IMR-90 (cell line): ENCODE results near the gene LFNG. TPM values are rescaled to one million over a fixed set of nuclear protein-coding genes. Genes with fewer than 3 reads are reported as not detected.

Experiments used
- ATAC-seq: fragments of 200-7000 bp; cut with Tn5 transposase; 2 replicates; pipeline ENCODE4 v1.9.1; 2020; ENCODE audit warnings: low read depth, mild to moderate bottlenecking, moderate library complexity
- BruUV-seq: library from RNA; stranded (reverse); fragments of 400-500 nt; replicated peaks from 2 replicates; lab custom pipeline; 2021; lab: Mats Ljungman, UMichigan
- CTCF ChIA-PET: fragments of 300-600 bp; formaldehyde crosslinking; extraction: SDS; loops from one replicate; lab custom pipeline; 2021; ENCODE audit warnings: antibody characterized with exemption; lab: Yijun Ruan, JAX
- POLR2A ChIA-PET: fragments of 300-600 bp; sonication (Branson Sonifier 250); formaldehyde crosslinking; loops from one replicate; lab custom pipeline; 2022; ENCODE audit warnings: antibody characterized with exemption; ENCODE audit not compliant: unreplicated experiment; lab: Charles Lee
- DNase-seq: peaks from one replicate; pipeline ENCODE4 v3.0.0; 2013
- H2AFZ ChIP-seq: replicated peaks from 2 replicates; pipeline ENCODE3; 2013; ENCODE audit warnings: low read length, mild to moderate bottlenecking; ENCODE audit not compliant: poor library complexity
- H2AK5ac ChIP-seq: 2 replicates; pipeline ENCODE4 v1.6.1; 2013; ENCODE audit warnings: low read depth, low read length, inconsistent platforms
- H2AK9ac ChIP-seq: replicated peaks from 2 replicates; pipeline ENCODE3; 2013; ENCODE audit warnings: mild to moderate bottlenecking, low read depth, low read length, moderate library complexity; ENCODE audit not compliant: poor library complexity
- H2BK120ac ChIP-seq: 2 replicates; pipeline ENCODE4 v1.6.1; 2013; ENCODE audit warnings: low read depth, low read length, inconsistent platforms
- H2BK15ac ChIP-seq: 3 replicates; pipeline ENCODE4 v1.6.1; 2013; ENCODE audit warnings: low read depth, low read length, inconsistent platforms
- H2BK20ac ChIP-seq: 2 replicates; pipeline ENCODE4 v1.6.1; 2013; ENCODE audit warnings: low read depth, mild to moderate bottlenecking, inconsistent platforms, low read length, moderate library complexity
- H2BK5ac ChIP-seq: 2 replicates; pipeline ENCODE4 v1.6.1; 2013; ENCODE audit warnings: mild to moderate bottlenecking, low read depth, low read length, inconsistent platforms; ENCODE audit not compliant: poor library complexity, severe bottlenecking
- H3K14ac ChIP-seq: replicated peaks from 2 replicates; pipeline ENCODE4 v1.6.1; 2013; ENCODE audit warnings: low read depth, low read length, inconsistent platforms
- H3K18ac ChIP-seq: 2 replicates; pipeline ENCODE4 v1.6.1; 2013; ENCODE audit warnings: low read depth, low read length, control low read depth
- H3K23ac ChIP-seq: 2 replicates; pipeline ENCODE4 v1.6.1; 2013; ENCODE audit warnings: low read depth, low read length, inconsistent platforms
- H3K27ac ChIP-seq: 2 replicates; pipeline ENCODE4 v1.5.1; 2013; ENCODE audit warnings: mild to moderate bottlenecking, control low read depth, low read length; ENCODE audit not compliant: insufficient read depth
- H3K27me3 ChIP-seq: 2 replicates; pipeline ENCODE4 v1.6.1; 2013; ENCODE audit warnings: low read length; ENCODE audit not compliant: control insufficient read depth, insufficient read depth
- H3K36me3 ChIP-seq: 2 replicates; pipeline ENCODE4 v1.6.1; 2013; ENCODE audit warnings: low read length, mixed read lengths; ENCODE audit not compliant: control insufficient read depth, insufficient read depth
- H3K4ac ChIP-seq: 2 replicates; pipeline ENCODE4 v1.6.1; 2013; ENCODE audit warnings: low read depth, low read length, inconsistent platforms
- H3K4me1 ChIP-seq: 2 replicates; pipeline ENCODE4 v1.6.1; 2013; ENCODE audit warnings: low read length, mixed read lengths; ENCODE audit not compliant: control insufficient read depth, insufficient read depth
- H3K4me2 ChIP-seq: 2 replicates; pipeline ENCODE4 v1.6.1; 2013; ENCODE audit warnings: low read depth, mild to moderate bottlenecking, control low read depth, low read length, moderate library complexity
- H3K4me3 ChIP-seq: 2 replicates; pipeline ENCODE4 v1.5.1; 2013; ENCODE audit warnings: low read depth, mild to moderate bottlenecking, control low read depth, low read length, moderate library complexity; ENCODE audit not compliant: insufficient read depth
- H3K56ac ChIP-seq: 2 replicates; pipeline ENCODE4 v1.6.1; 2013; ENCODE audit warnings: low read length, inconsistent platforms; ENCODE audit not compliant: insufficient read depth; ENCODE audit errors: extremely low read depth
- H3K79me1 ChIP-seq, 2 experiments: 2 replicates each; pipeline ENCODE4 v1.6.1; 2013; ENCODE audit warnings: low read length in 2 of 2, inconsistent platforms in 1 of 2, low read depth in 1 of 2
- H3K9ac ChIP-seq: 2 replicates; pipeline ENCODE4 v1.6.1; 2013; ENCODE audit warnings: low read depth, low read length, control low read depth
- H3K9me1 ChIP-seq: 2 replicates; pipeline ENCODE4 v1.6.1; 2013; ENCODE audit warnings: low read length, inconsistent platforms; ENCODE audit not compliant: insufficient read depth
- H3K9me3 ChIP-seq: 2 replicates; pipeline ENCODE4 v1.6.1; 2013; ENCODE audit warnings: low read length; ENCODE audit not compliant: control insufficient read depth, insufficient read depth
- H4K20me1 ChIP-seq: 2 replicates; pipeline ENCODE4 v1.6.1; 2013; ENCODE audit warnings: low read length, inconsistent platforms; ENCODE audit not compliant: insufficient read depth
- H4K5ac ChIP-seq: 2 replicates; pipeline ENCODE4 v1.6.1; 2013; ENCODE audit warnings: mild to moderate bottlenecking, low read depth, low read length, control low read depth
- H4K8ac ChIP-seq, 2 experiments: 2 replicates each; pipeline ENCODE4 v1.6.1; 2013; ENCODE audit warnings: low read depth in 2 of 2, low read length in 2 of 2, control low read depth in 1 of 2, inconsistent platforms in 1 of 2
- H4K91ac ChIP-seq: 2 replicates; pipeline ENCODE4 v1.6.1; 2013; ENCODE audit warnings: low read depth, low read length, inconsistent platforms; ENCODE audit not compliant: insufficient read depth
- FOS ChIP-seq: fragments of 150-350 bp; IDR thresholded peaks from 2 replicates; pipeline ENCODE4 v1.6.1; 2016; ENCODE audit warnings: low read depth, low read length
- MAFK ChIP-seq: IDR thresholded peaks from 2 replicates; pipeline ENCODE4 v1.6.1; 2012; ENCODE audit warnings: low read depth, low read length, improper control_type of control experiment
- MXI1 ChIP-seq: IDR thresholded peaks from 2 replicates; pipeline ENCODE4 v1.6.1; 2012; ENCODE audit warnings: low read depth, mild to moderate bottlenecking, low read length, moderate library complexity, borderline replicate concordance
- RAD21 ChIP-seq: IDR thresholded peaks from 2 replicates; pipeline ENCODE4 v1.6.1; 2012; ENCODE audit warnings: low read length, improper control_type of control experiment
- SMC3 ChIP-seq: fragments of 150-350 bp; IDR thresholded peaks from 2 replicates; pipeline ENCODE4 v1.6.1; 2016; ENCODE audit warnings: low read depth, mild to moderate bottlenecking, antibody characterized with exemption, low read length, moderate library complexity
- WGBS, 2 experiments: methylation state at CpG; one replicate each; pipeline versions ENCODE4 v1.1.5 to v1.1.7; 2013; ENCODE audit warnings: missing lambda C conversion rate in 2 of 2; ENCODE audit not compliant: insufficient read length in 1 of 2; ENCODE audit errors: extremely low coverage in 2 of 2; 5-methylcytosine and 5-hydroxymethylcytosine counted together
- dilution Hi-C: fragments of 300-500 bp; cut with HindIII; formaldehyde crosslinking; loops from one replicate; pipeline ENCODE4 v1.14.3; 2018; ENCODE audit warnings: low sequenced_read_pairs; ENCODE audit not compliant: unreplicated experiment
- in situ Hi-C: fragments of 300-500 bp; cut with MboI; formaldehyde crosslinking; loops from 3 replicates; pipeline ENCODE4 v1.14.3; 2019; ENCODE audit warnings: low sequenced_read_pairs, inconsistent platforms, mixed read lengths
- intact Hi-C: fragments of 100-400 bp; cut with micrococcal nuclease; formaldehyde crosslinking; loops from 2 replicates; pipeline ENCODE4 v1.10.0; 2022
- polyA plus RNA-seq, 3 experiments: library from polyadenylated mRNA; depleted of rRNA; stranded (reverse); fragments of >200 nt; gene quantifications; 2 replicates each; pipeline ENCODE4 v1.2.3, GENCODE V29; 2012; ENCODE audit warnings: low replicate concordance in 1 of 3
- total RNA-seq: library from RNA; depleted of rRNA; stranded (reverse); fragments of >200 nt; gene quantifications from 2 replicates; pipeline ENCODE4 v1.2.3, GENCODE V29; 2012
- TF ChIP-seq, protein P1 (sequence below): fragments of 150-350 bp; IDR thresholded peaks from 2 replicates; pipeline ENCODE4 v1.6.1; 2016; ENCODE audit warnings: low read depth, mild to moderate bottlenecking, low read length, moderate library complexity, borderline replicate concordance

LFNG gene
- total and polyA plus RNA-seq, 2 of the 4 experiments (the other 2 are of a cell fraction) = 1.8 to 5.1 TPM

DNA sequence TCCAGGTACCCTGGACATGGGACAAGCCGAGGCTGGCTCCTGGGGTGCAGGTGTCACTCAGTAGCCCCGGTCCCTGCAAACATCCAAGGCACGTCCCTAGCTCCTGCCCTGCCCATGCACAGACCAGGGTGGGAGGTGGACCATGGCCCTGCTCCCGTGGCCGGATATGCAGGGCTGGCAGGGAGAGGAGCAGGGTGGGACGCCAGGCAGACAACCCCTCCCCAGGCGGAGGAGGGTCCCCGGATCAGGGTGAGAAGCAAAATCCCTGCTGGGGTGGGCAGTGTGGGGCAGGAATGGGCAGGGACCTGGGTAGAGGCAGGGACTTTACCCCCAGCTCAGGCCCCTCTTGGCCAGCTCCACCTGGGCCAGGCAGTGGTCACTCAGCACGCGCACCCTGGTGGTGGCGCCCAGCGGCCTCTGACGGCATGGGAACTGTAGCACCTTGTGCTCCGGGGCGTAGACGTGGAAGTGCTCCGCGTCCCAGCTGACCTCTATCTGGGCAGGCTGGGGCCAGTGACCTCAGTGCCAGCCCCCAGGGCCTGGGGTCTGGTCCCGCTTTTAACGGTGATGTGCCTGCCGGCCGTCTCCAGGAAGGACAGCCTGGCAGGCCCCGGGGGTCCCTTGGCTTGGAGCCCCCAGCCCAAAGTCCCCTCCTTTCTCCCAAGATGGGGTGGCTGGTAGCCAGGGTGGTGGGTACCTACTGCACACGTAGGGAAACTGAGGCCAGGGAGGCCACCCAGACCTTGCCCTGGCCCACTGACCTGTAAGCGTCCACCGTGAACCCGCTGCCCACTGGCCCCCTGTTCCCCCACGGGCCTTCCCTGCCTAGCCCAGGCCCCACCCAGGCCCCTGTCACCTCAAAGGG is 44.5 kb upstream of the LFNG start:
- Histone ChIP-seq H2BK120ac (no peak overlapping the region), H2AK5ac (no peak overlapping the region), H4K8ac (no peak overlapping the region), H4K5ac (no peak overlapping the region), H3K27me3 (peaks cover 4% of the 10 kb centered on the region; the same call in 1 of the 2 replicates), H3K27ac (no peak overlapping the region), H3K18ac (no peak overlapping the region), H3K4me2 (no peak overlapping the region), H3K9ac (no peak overlapping the region), H2BK15ac (no peak overlapping the region), H3K14ac (no peak overlapping the region), H3K9me1 (no peaks in the 10 kb centered on the region), H4K91ac (no peak overlapping the region), H2AK9ac (no peak overlapping the region), H2BK5ac (no peak overlapping the region), H3K4me1 (peaks cover 6% of the 10 kb centered on the region; the same call in 1 of the 2 replicates), H3K23ac (no peak overlapping the region), H2AFZ (no peak overlapping the region), H3K4ac (no peak overlapping the region), H4K20me1 (no peaks in the 10 kb centered on the region), H3K36me3 (no peaks in the 10 kb centered on the region), H3K56ac (no peak overlapping the region), H3K4me3 (no peak overlapping the region), H3K9me3 (no peaks in the 10 kb centered on the region), H2BK20ac (no peak overlapping the region), H3K79me1 (no peaks in the 10 kb centered on the region)
- in situ Hi-C loops = no loop called here
- TF ChIP-seq FOS (no peak), RAD21 (no peak), SMC3 (no peak), MXI1 (no peak), MAFK (no peak)
- TF ChIP-seq, protein P1, sequence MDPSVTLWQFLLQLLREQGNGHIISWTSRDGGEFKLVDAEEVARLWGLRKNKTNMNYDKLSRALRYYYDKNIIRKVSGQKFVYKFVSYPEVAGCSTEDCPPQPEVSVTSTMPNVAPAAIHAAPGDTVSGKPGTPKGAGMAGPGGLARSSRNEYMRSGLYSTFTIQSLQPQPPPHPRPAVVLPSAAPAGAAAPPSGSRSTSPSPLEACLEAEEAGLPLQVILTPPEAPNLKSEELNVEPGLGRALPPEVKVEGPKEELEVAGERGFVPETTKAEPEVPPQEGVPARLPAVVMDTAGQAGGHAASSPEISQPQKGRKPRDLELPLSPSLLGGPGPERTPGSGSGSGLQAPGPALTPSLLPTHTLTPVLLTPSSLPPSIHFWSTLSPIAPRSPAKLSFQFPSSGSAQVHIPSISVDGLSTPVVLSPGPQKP = no peak
- dilution Hi-C loops = no loop called here
- BruUV-seq = no TSS peak
- intact Hi-C loops = loop anchor here (10.0 kb wide), 2 partner anchors 170 to 680 kb away; no protein-coding TSS in a partner anchor
- POLR2A ChIA-PET = no interaction called here
- no peak for ATAC-seq
- DNase-seq = no peak
- WGBS, 2 experiments = 86% methylated on average over 10 of the region's 28 CpGs; no CpG with 5 or more reads in 1 of the 2 experiments
- CTCF ChIA-PET = no interaction called here
